Stimulated activated CD4-positive, alpha-beta T cell treated with anti-CD3 and anti-CD28 coated beads, Interleukin-2, amount 100 ng/mL, for 48 hours (primary cell): ENCODE measurements around the gene ZNF543.
"Not testable (repeated sequence)": the region's sequence is repeated elsewhere in the genome, so short reads cannot be mapped to it uniquely, and the experiment has no call there.

Experiments used
- DNase-seq, 2 donors: peaks; one replicate each; pipeline ENCODE4 v3.0.0-alpha.2; 2020

Gene ZNF543

DNA sequence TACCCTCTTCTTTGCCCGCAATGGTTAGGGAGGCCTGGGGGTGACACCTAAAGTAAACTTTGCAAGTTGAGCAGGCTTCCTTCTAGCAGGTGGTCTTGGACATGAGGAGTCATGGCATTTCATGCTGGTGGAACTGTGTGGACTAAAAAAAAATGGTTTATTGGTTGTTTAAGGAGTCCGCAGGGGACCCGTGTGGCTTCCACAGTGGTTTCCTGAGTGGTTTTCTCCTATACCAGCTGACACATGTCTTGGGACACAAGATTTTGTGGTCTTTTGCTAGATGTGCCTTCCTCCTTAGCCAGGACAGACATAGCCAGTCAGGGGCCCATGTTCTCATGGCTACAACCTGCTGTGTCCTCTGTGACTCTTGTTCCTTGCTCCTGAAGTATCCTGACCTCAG is 1.5 kb downstream of the ZNF543 start:
- no peak for DNase-seq

DNA sequence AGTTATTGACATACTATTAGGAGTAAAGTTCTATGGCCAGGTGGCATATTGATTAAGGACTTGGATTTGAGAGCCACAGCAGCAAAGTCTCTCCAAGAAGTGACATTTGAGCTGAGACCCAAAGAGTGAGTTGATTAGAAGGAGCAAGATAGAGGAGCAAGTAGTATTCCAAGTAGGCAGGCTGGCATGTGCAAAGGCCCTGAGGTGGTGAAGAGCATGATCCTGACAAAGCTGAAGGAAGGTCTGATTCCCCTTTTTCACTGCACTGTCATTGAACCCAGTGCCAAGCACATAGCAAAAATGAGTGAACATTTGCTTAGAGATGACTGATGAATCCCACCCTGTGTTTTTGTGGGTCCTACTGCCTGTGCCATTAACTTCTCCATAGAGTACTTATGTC is 4.7 kb downstream of the ZNF543 start:
- no peak for DNase-seq

DNA sequence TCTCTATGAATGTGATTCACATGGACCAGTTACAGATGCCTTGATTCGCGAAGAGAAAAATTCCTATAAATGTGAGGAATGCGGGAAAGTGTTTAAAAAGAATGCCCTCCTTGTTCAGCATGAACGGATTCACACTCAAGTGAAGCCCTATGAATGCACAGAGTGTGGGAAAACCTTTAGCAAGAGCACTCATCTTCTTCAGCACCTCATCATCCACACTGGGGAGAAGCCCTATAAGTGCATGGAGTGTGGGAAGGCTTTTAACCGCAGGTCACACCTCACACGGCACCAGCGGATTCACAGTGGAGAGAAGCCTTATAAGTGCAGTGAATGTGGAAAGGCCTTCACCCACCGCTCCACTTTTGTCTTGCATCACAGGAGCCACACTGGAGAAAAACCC is 7.7 kb downstream of the ZNF543 start:
- no peak for DNase-seq

DNA sequence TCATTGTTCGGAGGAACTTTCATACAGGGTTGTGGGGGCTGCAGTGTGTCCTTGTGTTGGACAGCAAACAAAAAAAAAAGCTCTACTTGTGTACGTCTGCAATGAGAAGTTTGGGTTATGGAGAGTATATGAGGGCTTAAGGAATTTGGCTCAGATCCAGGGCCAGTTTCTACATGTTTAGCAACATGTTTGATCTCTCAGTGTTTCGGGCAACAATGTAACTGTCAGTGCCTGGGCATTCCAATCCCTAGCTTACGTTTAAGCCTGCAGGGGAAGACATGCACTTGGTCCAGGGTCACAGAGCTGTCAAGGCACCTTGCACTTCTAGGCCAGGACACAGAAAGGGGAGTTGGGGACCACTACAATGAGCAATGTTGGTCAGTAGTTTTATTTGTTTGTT is 13.9 kb downstream of the ZNF543 start:
- no peak for DNase-seq

DNA sequence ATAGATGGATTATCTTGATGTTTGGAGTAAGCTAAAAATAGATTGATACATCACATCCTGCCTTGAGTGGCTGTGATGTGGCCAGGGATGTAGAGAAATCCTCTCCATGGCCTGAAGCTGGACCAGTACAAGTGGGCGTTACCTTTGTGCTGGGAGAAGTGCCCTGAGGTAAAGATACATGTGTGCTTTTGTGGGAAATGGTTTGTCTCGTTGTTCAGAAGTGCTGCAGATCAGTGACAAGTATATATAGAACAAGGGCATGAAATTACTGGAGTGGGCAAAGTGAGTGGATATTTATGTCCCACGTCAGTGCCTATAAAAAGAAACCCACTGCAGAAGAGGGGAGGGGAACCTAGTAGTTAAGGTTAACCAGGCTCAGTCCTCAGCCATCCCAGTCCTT is 18.6 kb downstream of the ZNF543 start:
- DNase-seq = no peak

DNA sequence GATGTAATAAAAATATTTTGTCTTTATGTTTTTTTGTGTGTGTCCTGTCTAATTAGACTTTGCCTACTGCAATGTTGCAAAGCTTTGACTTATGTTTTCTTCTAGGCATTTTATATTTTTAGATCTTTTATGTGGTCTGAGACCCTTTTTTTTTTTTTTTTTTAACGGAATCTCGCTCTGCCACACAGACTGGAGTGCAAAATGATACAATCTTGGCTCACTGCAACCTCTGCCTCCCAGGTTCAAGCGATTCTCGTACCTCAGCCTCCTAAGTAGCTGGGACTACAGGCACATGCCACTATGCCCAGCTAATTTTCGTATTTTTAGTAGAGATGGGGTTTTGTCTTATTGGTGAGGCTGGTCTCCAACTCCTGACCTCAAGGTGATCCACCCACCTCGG is 22.3 kb downstream of the ZNF543 start:
- no peak for DNase-seq

DNA sequence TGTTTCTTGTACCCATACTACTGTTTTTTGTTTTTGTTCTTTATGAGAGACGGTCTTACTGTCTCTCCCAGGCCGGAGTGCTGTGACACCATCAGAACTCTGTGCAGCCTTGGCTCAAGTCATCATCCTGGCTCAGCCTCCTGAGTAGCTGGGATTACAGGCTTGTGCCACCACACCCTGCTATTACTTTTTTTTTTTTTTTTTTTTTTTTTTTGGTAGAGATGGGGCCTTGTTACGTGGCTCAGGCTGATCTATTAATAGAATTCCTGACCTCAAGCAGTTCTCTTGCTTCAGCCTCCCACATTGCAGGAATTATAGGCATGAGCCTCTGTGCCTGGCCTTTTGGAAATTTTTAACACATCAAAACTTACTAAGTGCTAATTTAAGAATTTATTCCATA is 27.9 kb downstream of the ZNF543 start:
- DNase-seq = no peak

DNA sequence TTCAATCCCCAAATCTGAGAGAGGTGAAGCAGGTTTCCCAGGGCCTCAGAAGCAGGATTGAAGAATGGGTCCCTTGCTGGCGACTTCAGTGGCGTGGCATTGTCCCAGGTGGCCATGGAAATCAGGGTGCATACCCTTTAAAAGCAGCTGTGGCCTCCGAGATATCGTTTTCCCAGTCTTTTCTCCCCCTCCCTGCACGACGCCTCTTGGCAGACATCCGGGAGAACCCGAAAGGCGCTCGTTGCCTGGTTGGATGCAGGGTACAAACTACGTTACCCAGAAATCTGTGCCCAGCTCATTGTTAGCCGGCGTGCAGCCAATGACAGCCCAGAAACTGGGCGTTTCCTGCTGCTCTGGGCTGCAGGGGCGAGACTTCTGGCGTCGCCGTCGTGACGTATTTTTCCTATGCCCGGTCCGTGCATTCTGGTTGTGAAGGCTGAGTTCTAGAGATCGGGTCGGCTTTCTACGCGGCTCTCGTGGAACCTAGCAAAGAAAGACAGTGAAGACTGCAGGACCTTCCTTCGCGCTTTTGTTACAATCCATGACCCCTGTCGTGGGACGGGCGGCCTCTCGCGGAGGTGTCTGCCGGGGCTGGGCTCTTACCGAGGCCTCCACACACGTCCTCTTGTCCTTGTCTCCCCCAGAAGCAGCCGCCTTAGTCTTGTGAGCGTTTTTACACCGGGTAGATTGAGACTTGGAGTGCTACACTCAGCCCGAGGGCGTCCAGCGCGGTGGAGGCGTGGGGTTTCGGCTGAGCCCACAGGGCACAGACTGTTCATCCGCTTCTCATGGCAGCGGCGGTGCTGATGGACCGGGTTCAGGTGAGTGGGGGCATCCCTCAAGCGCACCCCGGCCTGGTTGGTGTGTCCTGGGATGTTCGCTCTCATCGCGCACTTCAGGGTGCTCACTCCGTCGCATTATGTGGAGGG is 30.9 kb downstream of the ZNF543 start, which contains the start of gene ZNF304:
Gene ZNF304, plus strand, starts transcription at position 395 of the 929 bp plus-strand sequence. Its CDS starts 394 bp downstream, at position 789.
- DNase-seq = peak; percentile 70 to 72

DNA sequence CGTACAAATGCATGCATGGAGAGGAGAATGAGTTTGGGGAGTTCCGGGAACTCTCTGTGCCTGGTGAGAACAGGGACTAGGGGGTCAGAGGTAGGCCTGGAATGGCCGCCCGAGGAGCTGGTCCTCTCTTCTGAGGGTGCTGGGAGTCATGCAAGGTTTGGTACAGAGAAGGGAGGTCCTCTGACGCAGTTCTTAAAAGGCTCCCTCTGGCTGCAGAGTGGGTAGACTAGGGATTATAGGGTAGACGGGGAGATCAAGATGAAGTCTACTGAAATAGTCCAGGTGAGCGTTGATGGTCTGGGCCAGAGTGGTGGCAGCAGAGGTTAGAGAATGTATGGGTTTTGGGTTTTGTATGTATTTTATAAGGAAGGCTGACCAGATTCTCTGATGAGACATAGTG is 31.6 kb downstream of the ZNF543 start:
- no peak for DNase-seq

DNA sequence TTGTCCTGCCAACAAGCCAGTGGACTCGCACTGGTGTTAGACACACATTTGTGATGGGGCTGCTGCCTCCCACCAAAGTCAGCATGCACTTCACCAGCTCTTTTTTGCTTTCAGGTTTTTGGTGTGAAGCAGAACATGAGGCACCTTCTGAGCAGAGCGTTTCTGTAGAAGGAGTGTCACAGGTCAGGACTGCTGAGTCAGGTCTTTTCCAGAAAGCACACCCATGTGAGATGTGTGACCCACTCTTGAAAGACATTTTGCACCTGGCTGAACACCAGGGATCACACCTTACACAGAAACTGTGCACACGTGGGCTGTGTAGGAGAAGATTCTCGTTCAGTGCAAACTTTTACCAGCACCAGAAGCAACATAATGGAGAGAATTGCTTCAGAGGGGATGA is 35.6 kb downstream of the ZNF543 start:
- no peak for DNase-seq

DNA sequence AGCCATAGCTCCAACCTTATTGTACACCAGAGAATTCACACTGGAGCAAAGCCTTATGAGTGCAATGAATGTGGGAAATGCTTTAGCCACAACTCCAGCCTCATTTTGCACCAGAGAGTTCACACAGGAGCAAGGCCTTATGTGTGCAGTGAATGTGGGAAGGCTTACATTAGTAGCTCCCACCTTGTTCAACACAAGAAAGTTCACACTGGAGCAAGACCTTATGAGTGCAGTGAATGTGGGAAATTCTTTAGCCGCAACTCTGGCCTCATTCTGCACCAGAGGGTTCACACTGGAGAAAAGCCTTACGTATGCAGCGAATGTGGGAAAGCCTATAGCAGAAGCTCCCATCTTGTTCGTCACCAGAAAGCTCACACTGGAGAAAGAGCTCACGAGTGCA is 37.1 kb downstream of the ZNF543 start:
- no peak for DNase-seq

DNA sequence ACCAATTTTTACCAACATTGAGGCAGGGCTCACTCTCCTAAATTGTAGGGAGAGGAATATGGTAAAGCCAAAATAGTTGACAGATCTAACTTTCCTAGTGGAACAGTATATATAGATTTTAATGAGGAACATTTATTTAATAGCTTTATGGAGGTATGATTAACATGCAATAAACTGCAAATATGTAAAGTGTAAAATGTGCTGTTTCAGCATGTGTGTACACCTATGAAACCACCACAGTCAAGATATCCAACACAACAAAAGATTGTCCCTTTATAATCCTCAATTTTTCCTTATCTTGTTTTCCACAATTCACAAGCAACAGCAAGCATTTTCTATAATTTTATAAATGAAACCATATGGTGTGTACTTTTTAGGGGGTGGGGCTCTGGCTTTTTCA is 39.0 kb downstream of the ZNF543 start:
- no peak for DNase-seq

DNA sequence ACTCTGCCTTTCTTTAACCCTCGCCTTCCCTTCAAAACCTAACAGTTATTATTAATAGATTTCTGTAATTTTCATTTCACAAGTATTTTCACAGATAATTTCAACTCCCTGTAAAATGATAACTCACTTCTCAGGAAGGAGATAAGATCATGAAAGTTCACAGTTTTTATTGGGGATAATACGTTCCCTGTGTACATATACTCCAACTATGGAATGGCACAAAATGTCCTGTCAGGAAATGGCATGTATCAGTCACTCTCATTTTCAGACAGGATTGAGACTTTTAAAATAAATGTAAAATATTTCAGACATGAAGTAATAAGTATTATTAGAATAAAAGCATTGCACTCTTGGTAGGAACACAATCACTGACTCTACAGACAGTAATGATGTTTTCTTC is 42.1 kb downstream of the ZNF543 start:
- no peak for DNase-seq

DNA sequence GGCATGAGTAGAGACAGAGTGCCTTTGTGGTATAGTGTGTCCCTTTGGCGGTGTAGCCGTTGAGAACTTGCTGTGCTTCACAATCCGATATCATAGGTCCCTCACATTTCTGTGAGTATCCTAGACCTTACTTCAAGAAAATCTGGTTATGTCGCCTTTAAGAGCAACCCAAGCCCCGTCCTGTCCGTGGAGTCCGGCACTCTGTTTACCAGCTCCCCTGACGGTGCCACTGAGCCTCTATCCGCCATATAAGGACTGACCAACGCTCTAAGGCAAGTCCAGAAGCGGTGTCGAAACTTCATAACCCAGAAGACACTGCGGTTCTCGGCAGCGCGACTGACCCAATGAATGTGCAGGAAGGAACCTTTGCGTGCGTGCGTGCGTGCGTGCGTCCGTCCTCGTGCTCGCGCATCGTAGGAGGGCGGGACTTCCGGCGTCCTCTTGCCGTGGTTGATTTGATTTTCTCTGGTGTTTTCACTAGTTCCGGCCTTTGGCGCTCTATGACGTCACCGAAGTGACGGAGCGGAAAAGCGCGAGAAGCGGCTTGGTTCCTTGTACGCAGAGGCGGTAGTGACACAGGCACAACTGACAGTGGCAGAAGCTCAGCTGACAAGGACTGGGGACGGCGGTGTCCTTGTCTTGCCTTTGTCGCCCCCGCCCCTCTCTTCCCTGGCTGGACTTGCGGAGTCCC is 42.9 kb downstream of the ZNF543 start, which contains the start of the genes TRAPPC2B and ZNF547:
Gene TRAPPC2B, plus strand, starts transcription at position 555 of the 691 bp plus-strand sequence. CDS start 1,283 bp downstream, outside the sequence.
Gene ZNF547, plus strand, starts transcription at position 555 of the 691 bp plus-strand sequence. CDS start 5,005 bp downstream, outside the sequence.
- DNase-seq = peak; percentile 93 to 94

DNA sequence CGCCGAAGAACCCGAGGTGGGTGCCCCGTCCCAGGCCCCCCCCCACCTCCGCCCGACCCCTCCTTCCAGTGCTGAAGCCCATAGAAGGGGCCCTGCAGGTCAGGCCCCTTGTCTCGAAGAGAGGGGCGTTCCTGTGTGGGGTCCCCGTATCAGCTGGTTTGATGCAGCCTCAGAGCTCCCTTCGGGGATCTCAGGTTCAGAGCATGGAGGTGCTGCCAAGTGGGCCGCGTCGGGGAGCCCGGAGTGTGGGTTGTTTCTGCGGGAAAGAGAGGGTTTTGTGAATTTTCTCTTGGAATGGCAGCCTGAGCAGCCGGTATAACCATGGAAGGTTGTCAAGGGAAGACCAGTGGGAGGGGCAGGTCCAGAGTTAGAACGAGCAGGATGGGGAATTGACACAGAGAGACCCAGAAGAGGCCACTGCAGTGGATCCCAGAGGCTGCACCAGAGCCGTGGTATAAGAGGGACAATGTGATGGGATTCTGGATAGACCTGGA is 43.5 kb downstream of the ZNF543 start:
- no peak for DNase-seq

DNA sequence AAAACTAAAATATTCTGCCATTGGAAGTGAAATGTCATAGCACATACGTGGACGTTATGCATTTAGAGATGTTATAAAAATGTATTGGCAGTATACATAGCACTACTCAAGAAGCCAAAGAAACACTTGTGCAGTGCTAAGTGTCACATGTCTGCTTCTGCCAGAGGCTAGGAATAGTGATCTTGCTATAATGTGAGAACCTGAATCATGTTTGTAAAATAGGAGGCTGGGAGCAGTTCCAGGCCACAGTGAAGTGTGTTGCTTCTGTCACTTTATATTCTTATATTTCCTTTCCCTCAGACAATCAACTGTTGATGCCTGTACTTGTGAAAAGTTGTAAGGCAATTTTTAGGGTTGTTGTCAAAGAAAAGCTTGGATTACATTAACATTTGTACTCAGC is 46.5 kb downstream of the ZNF543 start:
- no peak for DNase-seq

DNA sequence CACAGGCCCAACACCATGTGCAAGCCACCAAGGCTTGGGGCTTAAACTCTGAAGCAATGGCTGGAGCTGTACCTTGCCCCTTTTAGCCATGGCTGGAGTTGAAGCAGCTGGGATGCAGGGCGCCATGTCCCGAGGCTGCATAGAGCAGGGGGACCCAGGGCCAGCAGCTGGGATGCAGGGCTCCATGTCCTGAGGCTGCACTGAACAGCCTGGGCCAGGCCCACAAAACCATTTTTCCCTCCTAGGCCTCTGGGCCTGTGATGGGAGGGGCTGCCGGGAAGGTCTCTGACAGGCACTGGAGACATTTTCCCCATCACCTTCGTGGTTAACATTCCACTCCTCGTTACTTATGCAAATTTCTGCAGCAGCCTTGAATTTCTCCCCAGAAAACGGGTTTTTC is 53.9 kb downstream of the ZNF543 start:
- DNase-seq = no peak

DNA sequence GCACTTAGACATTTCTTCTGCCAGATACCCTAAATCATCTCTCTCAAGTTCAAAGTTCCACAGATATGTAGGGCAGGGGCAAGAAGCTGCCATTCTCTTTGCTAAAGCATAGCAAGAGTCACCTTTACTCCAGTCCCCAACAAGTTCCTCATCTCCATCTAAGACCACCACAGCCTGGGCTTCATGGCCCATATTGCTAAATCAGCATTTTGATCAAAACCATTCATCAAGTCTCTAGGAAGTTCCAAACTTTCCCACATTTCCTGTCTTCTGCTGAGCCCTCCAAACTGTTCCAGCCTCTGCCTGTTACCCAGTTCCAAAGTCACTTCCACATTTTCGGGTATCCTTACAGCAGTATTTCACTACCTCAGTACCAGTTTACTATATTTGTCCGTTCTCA is 54.4 kb downstream of the ZNF543 start:
- not testable (repeated sequence) for DNase-seq

DNA sequence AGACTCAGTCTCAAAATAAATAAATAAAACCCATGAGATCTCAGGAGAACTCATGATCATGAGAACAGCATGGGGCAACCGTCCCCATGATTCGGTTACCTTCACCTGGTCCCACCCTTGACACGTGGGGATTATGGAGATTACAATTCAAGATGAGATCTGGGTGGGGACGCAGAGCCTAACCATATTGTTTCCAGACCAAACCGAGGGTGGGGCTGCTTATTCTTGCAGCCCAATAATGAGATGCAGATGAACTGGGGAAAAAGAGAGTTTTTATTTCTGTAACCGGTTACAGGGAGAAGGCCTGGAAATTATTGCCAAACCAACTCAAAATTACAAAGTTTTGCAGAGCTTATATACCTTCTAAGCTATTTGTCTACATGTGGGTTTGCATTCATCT is 55.9 kb downstream of the ZNF543 start:
- DNase-seq = no peak

DNA sequence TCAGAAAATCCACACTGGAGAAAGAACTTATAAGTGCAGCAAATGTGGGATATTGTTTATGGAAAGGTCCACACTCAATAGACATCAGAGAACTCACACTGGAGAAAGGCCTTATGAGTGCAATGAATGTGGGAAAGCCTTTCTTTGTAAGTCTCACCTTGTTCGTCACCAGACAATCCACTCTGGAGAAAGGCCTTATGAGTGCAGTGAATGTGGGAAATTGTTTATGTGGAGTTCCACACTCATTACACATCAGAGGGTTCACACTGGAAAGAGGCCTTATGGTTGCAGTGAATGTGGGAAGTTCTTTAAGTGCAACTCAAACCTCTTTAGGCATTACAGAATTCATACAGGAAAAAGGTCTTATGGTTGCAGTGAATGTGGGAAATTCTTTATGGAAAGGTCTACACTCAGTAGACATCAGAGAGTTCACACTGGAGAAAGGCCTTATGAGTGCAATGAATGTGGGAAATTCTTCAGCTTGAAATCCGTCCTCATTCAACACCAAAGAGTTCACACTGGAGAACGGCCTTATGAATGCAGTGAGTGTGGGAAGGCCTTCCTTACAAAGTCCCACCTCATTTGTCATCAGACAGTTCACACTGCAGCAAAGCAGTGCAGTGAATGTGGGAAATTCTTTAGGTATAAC is 57.4 kb downstream of the ZNF543 start:
- DNase-seq = no peak
